Uterus (tissue), 2 donors: Measurements from ENCODE around the gene ABCA9.

ENCODE experiments used
- CTCF ChIP-seq, 4 experiments: fragments of 200-600 bp in 2 of 4; fragments of 450-650 bp in 2 of 4; sonication (generic) in 2 of 4; IDR thresholded peaks; one replicate each; pipeline ENCODE4 v1.5.1; 2016 to 2019; ENCODE audit warnings: antibody characterized with exemption in 4 of 4, mild to moderate bottlenecking in 2 of 4, moderate library complexity in 1 of 4
- POLR2A ChIP-seq, 2 donors: fragments of 450-650 bp; IDR thresholded peaks; one replicate each; pipeline ENCODE4 v1.6.1; 2016; ENCODE audit warnings: antibody characterized with exemption in 2 of 2, mild to moderate bottlenecking in 1 of 2, moderate library complexity in 1 of 2

GRCh38 chr17:68943123-68943811, 117.5 kb downstream of the ABCA9 start:
- TF ChIP-seq CTCF (IDR thresholded peaks at IDR 0.05) (no peak), POLR2A (IDR thresholded peaks at IDR 0.05) (no peak)
